T-helper 2 cell (primary cell): Measurements from ENCODE around the gene TOX2.

ENCODE experiments used
- DNase-seq, 5 experiments: peaks; one replicate each; pipeline versions ENCODE4 v3.0.0 to v3.0.0-alpha.2; 2012 to 2022

TOX2 gene

DNA sequence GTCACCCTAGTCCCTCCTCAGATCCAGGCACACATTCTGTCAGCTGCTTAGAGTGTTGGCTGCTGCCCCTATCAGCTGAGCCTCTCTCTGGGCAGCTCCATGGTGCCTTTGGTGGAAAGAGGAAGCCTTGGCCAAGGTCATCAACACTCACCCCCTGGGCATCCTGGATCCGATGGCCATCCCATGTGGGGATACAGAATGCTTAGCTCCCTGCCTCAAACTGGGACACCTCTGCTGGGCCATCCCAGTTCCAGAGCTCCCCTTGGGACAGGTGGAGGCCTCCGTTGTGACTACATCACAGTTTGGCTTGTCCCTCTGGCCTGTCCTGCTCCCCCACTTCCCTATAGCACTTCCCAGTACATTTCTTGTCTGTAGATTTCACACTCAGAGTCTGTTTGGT lies 45.6 kb downstream of the TOX2 start:
- no peak for DNase-seq

DNA sequence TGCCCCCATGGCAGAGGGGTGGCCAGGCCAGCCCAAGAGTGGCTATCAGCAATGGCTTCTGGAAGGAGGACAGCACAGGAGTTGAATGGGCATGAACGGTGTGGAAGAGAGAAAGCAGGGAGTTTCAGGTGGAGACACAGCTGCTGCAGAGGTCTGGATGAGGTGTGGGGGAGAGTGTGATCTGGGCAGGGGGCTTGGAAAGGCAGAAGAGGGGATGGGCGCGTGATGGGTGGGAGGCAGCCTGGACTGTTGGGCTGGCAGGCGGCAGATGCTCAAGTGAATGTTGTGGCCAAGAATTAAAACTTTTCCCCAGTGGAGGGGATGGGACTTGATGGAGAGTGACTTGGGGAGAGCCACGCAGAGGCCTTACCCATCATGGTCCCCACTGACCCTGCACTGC lies 46.5 kb downstream of the TOX2 start:
- DNase-seq, result no peak

DNA sequence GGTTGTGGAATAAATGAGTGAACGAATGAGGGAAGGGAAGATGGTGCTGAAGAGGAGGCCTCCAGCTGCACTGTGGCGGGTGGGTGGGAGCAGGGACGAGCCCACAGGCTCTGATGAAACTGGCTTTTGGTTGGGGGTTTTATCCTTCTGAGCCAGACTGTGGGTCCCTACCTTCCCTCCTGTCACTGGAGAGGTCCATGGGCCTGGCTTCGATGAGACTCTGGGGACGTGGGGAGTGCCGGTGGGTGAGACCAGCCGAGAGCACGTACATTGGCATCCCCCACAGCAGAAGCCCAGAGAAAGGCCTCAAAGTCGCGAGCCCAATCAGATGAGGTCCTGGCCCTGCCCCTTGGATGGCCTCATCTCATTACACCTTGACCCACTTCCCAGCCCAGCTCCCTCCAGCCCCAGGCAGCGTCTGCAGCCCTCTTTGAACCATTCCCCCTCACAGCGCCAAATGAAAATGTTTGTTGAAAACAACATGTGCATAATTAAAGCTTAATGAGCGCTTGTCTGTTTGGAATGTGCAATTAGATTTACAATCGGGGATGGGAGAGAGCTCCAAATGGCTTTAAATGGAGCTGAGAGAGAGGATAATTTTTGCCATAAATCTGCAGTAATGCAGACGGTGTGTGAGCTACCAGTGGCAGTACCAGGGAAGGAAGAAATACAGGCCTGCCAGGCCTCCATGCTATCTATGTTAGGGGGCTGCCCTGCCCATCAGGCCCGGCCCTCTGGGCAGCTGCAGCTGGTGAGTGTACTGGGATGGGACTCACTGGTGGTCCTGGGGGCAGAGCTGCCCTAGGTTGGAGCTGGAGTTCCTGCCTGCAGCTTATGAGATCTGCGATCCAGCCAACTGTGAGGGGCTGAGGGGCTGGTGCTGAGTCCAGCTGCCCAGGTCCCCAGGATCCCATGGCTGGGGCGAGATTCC lies 47.2 kb downstream of the TOX2 start:
- DNase-seq, result no peak

DNA sequence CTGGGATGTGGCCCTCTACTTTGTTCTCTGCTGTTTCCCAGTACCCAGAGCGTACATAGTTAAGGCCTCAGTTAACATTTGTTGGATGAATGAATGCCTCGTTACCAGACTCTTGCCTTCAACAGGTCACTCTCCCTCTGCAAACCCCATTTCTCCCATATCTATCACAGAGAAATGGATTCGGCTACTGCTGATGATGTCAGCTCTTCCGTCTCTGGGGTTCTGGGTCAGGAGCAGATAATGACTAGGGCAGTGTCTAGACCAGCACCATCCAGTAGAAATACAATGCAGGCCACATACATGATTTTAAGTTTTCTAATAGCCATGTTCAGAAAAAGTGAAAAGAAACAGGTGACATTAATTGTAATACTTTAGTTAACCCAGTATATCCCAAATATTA lies 47.9 kb downstream of the TOX2 start:
- DNase-seq, result no peak

DNA sequence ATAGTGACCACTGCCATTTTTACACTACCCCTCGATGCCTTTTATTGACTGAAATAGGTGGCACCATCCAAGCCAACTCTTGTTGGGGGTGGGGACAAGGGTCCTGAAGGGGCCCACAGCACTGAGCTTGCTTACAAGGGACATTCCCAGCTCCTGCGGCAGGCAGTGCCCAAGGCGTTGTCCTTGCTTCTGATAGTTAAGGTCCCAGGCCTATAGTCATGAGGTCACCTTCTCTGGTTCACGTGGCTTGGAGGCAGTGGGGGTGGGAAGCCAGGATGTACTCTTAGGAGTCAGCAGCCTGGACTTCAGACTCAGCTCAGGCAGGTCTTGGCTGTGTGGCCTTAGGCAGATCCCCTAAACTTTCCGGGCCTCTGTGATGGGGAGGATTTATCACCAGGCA lies 48.6 kb downstream of the TOX2 start:
- no peak for DNase-seq

DNA sequence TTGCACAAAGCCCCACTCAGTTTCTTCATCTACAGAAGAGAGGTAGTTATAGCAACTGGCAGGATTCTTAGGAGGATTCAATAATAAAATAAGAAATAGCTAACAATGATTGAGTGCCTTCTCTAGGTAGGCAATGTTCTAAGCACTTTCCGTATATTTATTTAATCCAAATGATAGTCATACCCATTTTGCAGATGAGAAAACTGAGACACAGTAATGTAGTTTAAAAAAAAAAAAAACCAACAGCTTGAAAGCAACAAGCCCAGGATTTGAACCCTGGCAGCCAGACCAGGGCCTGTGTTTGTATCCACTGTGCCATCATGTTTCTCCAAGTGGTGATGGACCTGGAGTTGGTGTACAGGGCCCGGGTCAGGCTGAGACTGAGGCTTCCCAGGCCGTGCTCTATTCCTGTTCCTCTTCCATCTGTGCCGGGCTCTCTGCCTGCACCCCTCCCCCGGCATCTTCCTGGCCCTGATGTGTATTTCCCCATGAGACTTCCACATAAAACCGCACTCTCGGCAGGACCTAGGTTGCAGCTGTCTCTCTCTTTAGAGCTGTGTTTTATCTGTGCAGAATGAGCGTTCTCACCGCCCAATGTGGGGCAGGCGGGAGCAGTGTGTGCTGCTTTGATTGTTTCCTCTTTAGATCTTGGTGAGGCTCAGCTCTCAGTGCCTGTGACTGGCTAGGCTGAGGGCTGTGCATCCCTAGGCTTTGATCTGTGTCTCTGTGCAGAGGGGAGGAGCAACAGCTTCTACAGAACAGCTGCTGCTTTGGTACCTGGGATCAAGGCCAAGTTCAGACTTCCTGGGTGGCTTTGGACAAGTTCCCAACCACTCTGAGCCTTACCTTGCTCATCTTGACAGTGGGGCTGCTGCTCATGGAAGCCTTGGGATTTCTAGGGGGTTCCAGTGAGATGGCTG lies 49.5 kb downstream of the TOX2 start:
- DNase-seq, result peak in 2 of 5 experiments; percentile 35 to 76

DNA sequence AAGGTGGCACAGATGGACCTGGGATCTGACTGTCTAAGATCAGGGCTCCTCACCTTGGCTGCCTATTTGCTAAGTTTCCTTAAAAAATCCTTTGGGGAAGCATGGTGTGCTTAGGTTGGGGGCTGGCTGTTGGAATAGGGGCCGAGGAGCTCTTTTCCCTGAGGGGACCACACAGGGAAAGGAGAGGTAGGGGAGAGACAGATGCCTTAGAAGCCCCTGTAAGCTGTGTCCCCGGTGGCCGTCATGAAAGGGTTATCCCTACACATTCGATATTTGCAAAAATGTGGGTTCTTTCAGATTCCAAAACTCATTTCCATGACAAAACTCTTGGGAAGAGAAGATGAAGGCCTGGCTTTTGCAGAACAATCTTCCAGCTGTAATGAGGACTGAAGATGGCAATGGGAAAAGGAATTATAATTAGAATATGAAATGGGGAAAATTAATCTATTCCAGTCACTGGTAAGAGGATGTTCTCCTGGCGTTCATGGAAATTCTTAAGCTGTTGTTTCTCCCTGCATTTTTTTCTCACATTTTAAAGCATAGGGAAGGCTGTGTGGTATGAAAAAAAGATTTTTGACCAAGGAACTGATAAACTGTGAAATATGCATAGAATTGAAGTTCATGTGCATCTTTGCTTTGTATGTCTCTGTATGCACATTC lies 53.8 kb downstream of the TOX2 start:
- no peak for DNase-seq

DNA sequence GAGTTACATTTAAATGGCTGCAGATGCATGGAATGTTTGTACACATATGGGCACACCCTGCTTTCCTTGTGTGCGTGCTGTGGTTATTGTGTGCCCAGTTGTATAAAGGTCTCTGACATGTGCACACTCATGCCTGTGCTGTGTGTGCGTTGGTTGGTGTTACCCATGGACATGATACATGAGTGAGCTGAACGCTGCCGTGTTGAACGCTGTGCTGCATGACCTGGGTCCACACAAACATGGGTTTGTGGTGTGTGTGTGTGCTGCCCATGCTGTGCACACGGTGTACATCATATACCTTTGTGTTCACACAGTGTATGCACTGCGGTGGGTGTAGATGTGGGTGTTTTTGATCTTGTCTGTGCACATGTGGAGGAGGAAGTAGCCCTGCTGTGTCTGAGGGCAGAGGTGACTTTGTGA lies 54.4 kb downstream of the TOX2 start:
- DNase-seq, result no peak

DNA sequence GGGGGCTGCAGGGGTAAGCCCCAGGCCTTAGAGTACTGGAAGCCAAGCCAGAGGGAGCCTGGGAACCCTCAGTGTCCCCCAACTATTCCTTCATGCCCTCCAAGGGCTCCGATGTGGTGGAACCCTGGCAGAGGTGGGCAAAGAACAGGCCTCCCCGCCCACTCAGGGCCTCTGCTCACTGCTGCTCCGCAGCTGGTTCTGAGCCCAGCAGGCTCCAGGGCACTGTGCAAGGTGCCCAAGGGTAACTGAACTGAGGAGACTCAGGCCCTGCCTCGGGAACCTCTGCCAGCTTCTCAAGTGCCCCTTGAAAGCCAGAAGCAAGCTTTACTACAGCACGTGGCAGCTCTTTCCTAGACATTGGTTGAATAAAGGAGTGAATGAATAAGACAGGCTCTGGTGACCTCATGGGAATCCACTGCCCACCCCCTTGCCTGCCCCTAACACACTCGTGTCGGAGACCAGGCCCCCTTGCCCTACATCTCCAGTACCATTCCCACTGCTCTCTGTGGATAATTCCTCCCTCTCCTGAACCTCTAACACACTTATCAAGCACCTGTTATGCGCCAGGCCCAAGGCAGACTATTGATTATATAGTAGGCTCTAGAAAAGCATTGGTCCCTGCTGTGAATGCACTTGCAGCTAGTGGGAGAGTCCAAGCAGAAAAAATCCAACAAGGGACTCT lies 55.0 kb downstream of the TOX2 start:
- DNase-seq, result no peak

DNA sequence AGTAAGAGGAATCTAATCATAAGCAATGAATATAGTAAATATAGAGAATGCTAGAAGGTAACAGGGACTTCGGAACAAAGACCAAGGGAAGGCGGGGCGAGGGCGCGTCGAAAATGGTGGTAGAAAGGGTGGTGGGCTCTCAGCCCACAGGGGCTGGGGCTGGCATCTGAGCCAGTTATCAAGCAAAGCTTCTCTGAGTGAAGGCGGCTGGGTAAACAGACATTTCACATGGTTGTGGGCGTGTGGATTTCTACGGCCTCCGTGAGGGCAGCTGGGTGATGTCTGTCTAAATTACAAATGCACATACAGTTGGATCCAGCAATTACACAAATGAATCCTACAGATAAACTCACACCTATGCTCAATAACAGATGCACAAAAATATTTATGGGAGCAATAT lies 56.6 kb downstream of the TOX2 start:
- DNase-seq, result no peak

DNA sequence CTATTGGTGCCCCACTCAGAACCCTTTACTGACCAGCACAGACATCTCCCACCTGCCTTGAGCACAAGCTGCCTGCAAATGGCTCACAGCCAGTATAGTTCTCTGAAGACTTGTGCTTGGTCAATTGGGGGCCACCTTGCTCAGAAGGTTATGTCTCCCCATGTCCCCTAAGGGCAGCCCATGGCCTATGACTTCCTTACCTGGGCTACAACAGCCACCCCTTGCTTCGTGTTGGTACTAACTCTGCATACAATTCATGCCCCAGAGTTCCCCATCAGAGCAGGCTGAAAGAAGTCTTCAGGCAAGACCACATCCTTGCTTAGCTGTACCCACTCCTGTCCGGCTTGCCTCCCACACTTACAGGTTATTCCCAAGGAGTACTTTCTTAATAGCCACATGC lies 57.4 kb downstream of the TOX2 start:
- DNase-seq, result no peak

DNA sequence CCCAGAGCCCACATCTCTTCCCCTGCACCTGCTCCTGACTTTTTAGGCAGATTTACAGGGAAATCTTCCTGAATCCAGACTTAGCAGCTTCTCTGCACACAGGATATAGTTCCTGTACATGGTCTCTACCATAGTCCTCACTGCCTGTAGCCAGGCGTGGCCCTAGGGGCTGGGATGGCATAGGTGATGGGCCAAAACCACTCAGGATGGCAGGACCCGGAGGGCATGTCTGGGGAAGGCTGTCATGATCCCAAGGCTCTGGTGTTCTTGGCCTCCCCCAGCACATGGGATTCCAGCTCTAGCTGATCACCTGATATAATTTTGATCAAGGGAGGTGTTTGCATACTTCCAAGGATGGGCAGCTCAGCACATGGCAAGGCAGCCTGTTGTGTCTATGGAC lies 58.0 kb downstream of the TOX2 start:
- DNase-seq, result no peak

DNA sequence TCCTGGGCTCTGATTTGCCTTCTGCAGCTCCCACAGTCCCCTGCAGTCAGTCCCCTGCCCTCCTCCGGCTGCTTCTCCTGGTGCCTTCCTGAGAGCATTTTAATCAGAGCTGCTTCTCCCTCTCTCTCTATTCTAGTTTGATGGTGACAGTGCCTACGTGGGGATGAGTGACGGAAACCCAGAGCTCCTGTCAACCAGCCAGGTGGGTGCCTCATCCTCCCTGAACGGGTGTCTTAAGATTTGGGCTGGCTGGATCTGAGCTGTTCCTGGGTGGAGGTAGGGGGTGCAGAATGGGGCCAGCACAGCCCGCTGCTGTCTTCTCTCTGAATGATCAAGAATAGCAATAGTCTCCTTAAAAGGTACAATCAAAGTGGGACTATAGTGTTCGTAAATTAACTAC lies 58.6 kb downstream of the TOX2 start:
- no peak for DNase-seq

DNA sequence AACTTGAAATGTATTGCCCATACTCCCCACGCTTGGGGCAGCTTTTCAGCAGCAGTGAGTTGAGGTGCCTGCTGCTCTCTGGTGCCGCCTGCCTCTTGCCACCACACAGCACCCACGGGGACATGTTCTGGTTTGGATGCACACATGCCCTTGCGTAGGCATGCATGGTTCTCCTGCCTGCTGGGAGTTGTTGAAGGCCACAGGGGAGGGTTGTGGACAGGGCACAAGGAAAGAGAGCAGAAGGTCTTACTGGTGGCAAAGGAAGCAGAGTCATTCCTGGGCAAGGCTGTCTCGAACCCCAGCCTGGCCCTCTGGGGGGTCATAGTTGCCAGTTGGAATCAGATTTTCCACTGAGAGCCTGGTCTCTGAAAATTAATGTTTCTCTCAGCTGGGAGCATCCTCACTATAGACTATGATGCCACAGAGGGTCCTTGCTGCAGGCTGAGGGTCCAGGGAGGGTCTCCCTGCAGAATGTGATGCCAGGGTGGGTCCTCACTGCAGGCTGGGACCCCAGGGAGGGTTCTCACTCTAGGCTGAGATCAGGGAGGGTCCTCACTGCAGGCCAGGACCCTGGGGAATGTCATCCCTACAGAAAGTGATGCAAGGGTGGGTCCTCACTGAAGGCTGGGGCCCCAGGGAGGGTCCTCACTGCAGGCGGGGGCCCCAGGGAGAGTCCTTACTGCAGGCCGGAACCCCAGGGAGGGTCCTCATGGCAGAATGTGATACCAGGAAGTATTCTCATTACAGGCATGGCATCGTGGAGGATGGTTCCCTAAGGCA lies 59.2 kb downstream of the TOX2 start:
- no peak for DNase-seq

DNA sequence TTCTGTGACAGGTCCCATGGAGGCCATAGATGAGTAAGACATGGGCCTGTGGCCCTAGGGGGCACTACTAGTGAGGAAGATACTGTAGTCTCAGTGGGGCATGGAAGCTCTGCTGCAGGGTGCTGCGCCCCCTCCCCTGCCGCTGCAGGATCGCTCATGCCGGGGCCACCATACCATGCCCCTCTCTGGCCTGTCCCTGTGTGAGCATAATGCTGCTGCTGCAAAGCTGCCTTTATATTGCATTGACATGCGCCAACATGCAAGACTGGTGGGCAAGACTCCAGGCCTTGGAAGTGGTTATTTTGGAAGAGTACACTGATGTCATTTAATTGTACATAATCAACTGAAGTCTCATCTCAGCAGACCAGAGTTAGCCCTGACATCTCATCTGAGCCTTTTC lies 60.0 kb downstream of the TOX2 start:
- no peak for DNase-seq

DNA sequence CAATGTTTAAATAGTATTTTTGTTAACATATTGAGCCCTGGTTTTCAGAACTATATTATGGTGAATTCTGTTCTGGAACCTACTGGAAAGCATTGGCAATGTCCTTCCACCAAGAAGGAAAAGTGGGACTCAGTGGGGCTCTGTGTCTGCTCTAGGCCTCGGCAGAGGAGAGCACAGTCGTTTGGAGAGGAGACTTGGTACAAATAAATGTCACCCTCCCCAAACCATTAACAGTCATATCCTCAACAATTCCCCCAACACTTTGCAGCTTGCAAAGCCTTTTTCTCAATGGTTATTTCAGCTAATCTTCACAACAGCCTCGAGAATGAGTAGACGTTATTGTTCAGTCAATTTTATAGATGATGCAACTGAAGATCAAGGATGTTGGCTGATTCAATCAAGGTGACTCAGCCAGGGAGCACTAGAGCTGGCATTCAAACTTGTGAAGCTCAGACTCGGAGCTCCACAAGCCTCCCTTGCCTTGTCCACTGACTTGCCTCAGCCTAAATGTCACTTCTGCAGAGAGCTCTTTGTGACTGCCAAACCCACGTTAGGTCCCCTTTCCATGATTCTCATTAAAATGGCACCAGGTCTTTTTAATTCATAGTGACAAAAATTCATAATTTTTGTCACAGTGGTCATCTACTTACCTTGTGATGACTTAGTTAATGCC lies 60.6 kb downstream of the TOX2 start:
- no peak for DNase-seq

DNA sequence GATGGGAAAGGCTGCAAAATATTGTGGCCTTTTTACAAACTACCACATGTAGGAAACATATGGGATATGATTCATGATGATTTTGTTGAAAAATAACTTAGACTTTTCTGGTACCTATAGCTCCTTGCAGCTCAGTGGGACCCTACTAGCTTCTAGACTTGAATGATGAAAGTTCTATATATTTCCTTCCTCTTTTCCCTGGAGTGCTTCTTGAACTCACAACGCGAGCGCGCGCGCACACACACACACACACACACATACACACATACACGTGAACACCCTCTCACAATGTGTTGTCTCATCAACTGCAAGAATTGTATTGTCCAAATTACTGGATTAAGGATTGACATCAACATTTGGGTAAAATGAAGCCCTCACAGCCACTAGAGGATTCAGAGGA lies 61.9 kb downstream of the TOX2 start:
- DNase-seq, result no peak

DNA sequence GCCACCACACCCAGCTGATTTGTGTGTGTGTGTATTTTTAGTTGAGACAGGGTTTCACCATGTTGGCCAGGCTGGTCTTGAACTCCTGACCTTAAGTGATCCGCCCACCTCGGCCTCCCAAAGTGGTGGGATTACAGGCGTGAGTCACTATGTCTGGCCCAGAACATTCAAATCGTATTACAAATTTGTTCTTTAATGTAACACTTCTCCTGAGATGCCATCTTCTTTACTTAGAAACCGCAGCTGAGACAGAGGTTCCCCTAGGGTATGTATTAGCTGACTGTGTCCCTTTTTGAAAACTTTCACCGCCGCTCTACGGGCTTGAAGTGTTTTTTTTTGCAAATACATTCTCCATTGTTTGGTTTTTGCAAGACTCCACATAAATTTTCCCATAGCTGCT lies 62.6 kb downstream of the TOX2 start:
- no peak for DNase-seq

DNA sequence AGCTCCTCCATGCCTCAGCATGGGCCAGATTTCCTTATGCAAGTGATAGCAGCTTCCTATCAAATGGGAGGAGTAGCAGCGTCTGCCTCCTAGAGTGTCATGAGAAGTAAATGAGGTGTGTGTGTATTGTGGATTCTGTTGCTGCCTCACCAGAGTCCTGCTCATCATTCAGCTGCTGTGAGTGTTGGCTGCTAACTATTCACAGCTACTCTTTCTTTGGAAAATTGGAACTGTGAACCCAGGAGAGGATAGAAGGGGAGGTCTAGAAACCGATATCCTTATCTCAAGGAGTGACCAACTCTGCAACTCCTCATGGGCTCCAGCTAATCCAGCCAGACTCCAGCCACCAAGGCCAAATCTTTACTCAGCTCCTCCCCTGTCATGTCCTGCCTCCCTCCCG lies 63.3 kb downstream of the TOX2 start:
- DNase-seq, result no peak

DNA sequence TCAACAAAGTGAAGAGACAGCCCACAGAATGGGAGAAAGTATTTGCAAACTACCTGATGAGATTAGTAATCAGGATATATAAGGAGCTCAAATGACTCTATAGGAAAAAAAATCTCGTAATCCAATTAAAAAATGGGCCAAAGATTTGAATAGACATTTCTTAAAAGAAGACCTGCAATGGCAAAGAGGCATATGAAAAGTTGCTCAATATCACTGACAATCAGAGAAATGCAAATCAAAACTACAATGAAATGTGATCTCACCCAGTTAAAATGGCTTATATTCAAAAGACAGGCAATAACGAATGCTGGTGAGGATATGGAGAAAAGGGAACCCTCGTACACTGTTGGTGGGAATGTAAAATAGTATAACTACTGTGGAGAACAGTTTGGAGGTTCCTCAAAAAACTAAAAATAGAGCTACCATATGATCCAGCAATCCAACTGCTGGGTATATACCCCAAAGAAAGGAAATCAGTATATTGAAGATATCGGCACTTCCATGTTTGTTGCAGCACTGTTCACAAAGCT lies 65.0 kb downstream of the TOX2 start:
- DNase-seq, result no peak

DNA sequence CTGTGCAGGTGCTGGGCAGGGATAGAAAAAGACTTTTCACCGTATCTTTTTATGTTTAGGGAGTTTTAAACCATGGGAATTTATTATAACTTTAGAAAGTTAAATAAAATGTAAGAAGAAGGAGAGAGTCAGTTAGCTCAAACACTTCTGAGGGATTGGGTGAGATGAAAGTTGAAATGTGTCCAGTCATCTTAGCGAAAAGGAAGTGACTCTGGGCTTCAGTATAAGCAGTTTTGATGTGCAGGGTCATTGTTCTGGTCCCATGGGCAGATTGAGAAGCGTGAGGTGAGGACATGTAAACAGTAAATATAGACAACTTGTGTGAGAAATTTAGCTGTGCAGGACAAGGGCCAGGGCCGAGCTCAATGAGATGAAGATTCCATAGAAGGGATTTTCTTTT lies 66.9 kb downstream of the TOX2 start:
- no peak for DNase-seq
